MM.1S (cell line): ENCODE measurements around the gene EFCAB5.

Experiments
- EZH2 ChIP-seq: fragments of 300-600 bp; sonication (generic); optimal IDR thresholded peaks from 2 replicates; pipeline ENCODE3; 2017; ENCODE audit warnings: low read depth, mild to moderate bottlenecking, antibody characterized with exemption, low read length, mixed read lengths
- EZH2phosphoT487 ChIP-seq: fragments of 300-600 bp; sonication (generic); IDR thresholded peaks from 2 replicates; pipeline ENCODE4 v1.6.1; 2018; ENCODE audit warnings: antibody characterized with exemption, low read length
- TF ChIP-seq, protein P1 (sequence below): fragments of 300-600 bp; sonication (generic); IDR thresholded peaks from 2 replicates; pipeline ENCODE4 v1.5.1; 2016; ENCODE audit warnings: antibody characterized with exemption, low read length, mixed read lengths

- TF ChIP-seq, protein P1, sequence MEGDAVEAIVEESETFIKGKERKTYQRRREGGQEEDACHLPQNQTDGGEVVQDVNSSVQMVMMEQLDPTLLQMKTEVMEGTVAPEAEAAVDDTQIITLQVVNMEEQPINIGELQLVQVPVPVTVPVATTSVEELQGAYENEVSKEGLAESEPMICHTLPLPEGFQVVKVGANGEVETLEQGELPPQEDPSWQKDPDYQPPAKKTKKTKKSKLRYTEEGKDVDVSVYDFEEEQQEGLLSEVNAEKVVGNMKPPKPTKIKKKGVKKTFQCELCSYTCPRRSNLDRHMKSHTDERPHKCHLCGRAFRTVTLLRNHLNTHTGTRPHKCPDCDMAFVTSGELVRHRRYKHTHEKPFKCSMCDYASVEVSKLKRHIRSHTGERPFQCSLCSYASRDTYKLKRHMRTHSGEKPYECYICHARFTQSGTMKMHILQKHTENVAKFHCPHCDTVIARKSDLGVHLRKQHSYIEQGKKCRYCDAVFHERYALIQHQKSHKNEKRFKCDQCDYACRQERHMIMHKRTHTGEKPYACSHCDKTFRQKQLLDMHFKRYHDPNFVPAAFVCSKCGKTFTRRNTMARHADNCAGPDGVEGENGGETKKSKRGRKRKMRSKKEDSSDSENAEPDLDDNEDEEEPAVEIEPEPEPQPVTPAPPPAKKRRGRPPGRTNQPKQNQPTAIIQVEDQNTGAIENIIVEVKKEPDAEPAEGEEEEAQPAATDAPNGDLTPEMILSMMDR, result no peak
- TF ChIP-seq EZH2 (no peak), EZH2phosphoT487 (no peak)
These were observed 86.2 kb downstream of the EFCAB5 start for GRCh38 chr17:30027676-30028075.
